Astrocyte (in vitro differentiated cells and primary cell): ENCODE measurements around the gene MYL6B. TPM values are rescaled to one million over a fixed set of nuclear protein-coding genes. Genes with fewer than 3 reads are reported as not detected.
A peak's percentile ranks its signal among the peaks of the same experiment; 100 is the strongest.

Experiments
- DNase-seq: peaks from one replicate; pipeline ENCODE4 v3.0.0-alpha.2; 2010; ENCODE audit warnings: low read depth
- FAIRE-seq: peaks from 2 replicates; lab custom pipeline; 2011; peaks lifted over from hg19 to GRCh38; lab: Jason Lieb, UNC
- H2AFZ ChIP-seq: 2 replicates; pipeline ENCODE4 v1.6.0; 2012; ENCODE audit warnings: low read depth, low read length, inconsistent platforms
- H3K27ac ChIP-seq: 2 replicates; pipeline ENCODE4 v1.5.1; 2011; ENCODE audit warnings: low read depth, low read length, inconsistent platforms
- H3K27me3 ChIP-seq: 2 replicates; pipeline ENCODE4 v1.6.0; 2011; ENCODE audit warnings: low read length, inconsistent platforms; ENCODE audit not compliant: insufficient read depth
- H3K36me3 ChIP-seq: 2 replicates; pipeline ENCODE4 v1.5.1; 2011; ENCODE audit warnings: low read length, inconsistent platforms; ENCODE audit not compliant: insufficient read depth
- H3K4me1 ChIP-seq: 2 replicates; pipeline ENCODE4 v1.5.1; 2011; ENCODE audit warnings: low read length, inconsistent platforms; ENCODE audit not compliant: insufficient read depth
- H3K4me2 ChIP-seq: 2 replicates; pipeline ENCODE4 v1.6.0; 2012; ENCODE audit warnings: low read length, inconsistent platforms
- H3K4me3 ChIP-seq: 2 replicates; pipeline ENCODE4 v1.5.1; 2011; ENCODE audit warnings: low read depth, mild to moderate bottlenecking, low read length, inconsistent platforms; ENCODE audit not compliant: insufficient read depth
- H3K79me2 ChIP-seq: 2 replicates; pipeline ENCODE4 v1.6.0; 2012; ENCODE audit warnings: mild to moderate bottlenecking, low read length, inconsistent platforms; ENCODE audit not compliant: insufficient read depth
- H3K9ac ChIP-seq: 2 replicates; pipeline ENCODE4 v1.6.0; 2012; ENCODE audit warnings: mild to moderate bottlenecking, low read length, inconsistent platforms
- H3K9me3 ChIP-seq: 2 replicates; pipeline ENCODE4 v1.5.1; 2012; ENCODE audit warnings: low read depth, mild to moderate bottlenecking, low read length, inconsistent platforms; ENCODE audit not compliant: insufficient read depth
- H4K20me1 ChIP-seq: 2 replicates; pipeline ENCODE4 v1.6.0; 2012; ENCODE audit warnings: low read length, inconsistent platforms; ENCODE audit not compliant: insufficient read depth
- H3K27ac Mint-ChIP-seq: one replicate; pipeline ENCODE4 v1.8.0; 2021; ENCODE audit warnings: mild to moderate bottlenecking, mixed read lengths; ENCODE audit not compliant: unreplicated experiment
- H3K27me3 Mint-ChIP-seq: one replicate; pipeline ENCODE4 v1.8.0; 2021; ENCODE audit warnings: low read depth, mixed read lengths; ENCODE audit not compliant: unreplicated experiment
- H3K36me3 Mint-ChIP-seq: one replicate; pipeline ENCODE4 v1.8.0; 2021; ENCODE audit warnings: low read depth, mixed read lengths; ENCODE audit not compliant: unreplicated experiment
- H3K4me1 Mint-ChIP-seq: one replicate; pipeline ENCODE4 v1.8.0; 2021; ENCODE audit warnings: low read depth, mixed read lengths; ENCODE audit not compliant: unreplicated experiment
- H3K4me3 Mint-ChIP-seq: one replicate; pipeline ENCODE4 v1.8.0; 2021; ENCODE audit warnings: mild to moderate bottlenecking, moderate library complexity, mixed read lengths; ENCODE audit not compliant: unreplicated experiment
- H3K9me3 Mint-ChIP-seq: one replicate; pipeline ENCODE4 v1.8.0; 2021; ENCODE audit warnings: mild to moderate bottlenecking, mixed read lengths; ENCODE audit not compliant: unreplicated experiment
- EZH2 ChIP-seq: IDR thresholded peaks from 2 replicates; pipeline ENCODE4 v1.6.1; 2012; ENCODE audit warnings: mild to moderate bottlenecking, low read length, inconsistent platforms; ENCODE audit not compliant: insufficient read depth
- total RNA-seq: library from RNA; stranded (reverse); gene quantifications from 2 replicates; pipeline ENCODE4 v1.2.1, GENCODE V29; 2021
- TF ChIP-seq, protein P1 (sequence below): IDR thresholded peaks from 2 replicates; pipeline ENCODE4 v1.5.1; 2011; ENCODE audit warnings: low read depth, mild to moderate bottlenecking, inconsistent platforms, low read length, moderate library complexity; ENCODE audit not compliant: insufficient read depth

Gene MYL6B
- total RNA-seq, 1 donor from 2014 or later = 118 TPM

GRCh38 chr12:56119361-56119796 is 33.0 kb upstream of the MYL6B start:
- peaks cover 20% of the 10 kb centered on the region for H3K36me3 Mint-ChIP-seq
- no peaks in the 10 kb centered on the region for H3K9me3 ChIP-seq
- peak overlapping the region; percentile 99 for H3K4me3 ChIP-seq
- H3K36me3 ChIP-seq = peaks cover 5% of the 10 kb centered on the region
- DNase-seq = peak; percentile 82
- H3K9me3 Mint-ChIP-seq = no peaks in the 10 kb centered on the region
- H3K27ac Mint-ChIP-seq = peak overlapping the region; percentile 93
- H3K4me2 ChIP-seq = peak overlapping the region; percentile 98
- H3K79me2 ChIP-seq = peaks cover 27% of the 10 kb centered on the region
- H3K4me1 Mint-ChIP-seq = peaks cover 22% of the 10 kb centered on the region
- no peaks in the 10 kb centered on the region for H3K27me3 Mint-ChIP-seq
- TF ChIP-seq, protein P1, sequence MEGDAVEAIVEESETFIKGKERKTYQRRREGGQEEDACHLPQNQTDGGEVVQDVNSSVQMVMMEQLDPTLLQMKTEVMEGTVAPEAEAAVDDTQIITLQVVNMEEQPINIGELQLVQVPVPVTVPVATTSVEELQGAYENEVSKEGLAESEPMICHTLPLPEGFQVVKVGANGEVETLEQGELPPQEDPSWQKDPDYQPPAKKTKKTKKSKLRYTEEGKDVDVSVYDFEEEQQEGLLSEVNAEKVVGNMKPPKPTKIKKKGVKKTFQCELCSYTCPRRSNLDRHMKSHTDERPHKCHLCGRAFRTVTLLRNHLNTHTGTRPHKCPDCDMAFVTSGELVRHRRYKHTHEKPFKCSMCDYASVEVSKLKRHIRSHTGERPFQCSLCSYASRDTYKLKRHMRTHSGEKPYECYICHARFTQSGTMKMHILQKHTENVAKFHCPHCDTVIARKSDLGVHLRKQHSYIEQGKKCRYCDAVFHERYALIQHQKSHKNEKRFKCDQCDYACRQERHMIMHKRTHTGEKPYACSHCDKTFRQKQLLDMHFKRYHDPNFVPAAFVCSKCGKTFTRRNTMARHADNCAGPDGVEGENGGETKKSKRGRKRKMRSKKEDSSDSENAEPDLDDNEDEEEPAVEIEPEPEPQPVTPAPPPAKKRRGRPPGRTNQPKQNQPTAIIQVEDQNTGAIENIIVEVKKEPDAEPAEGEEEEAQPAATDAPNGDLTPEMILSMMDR = peak; percentile 74
- TF ChIP-seq EZH2 = no peak
- H2AFZ ChIP-seq = no peak overlapping the region
- no peaks in the 10 kb centered on the region for H3K27me3 ChIP-seq
- peak overlapping the region; percentile 69 for H3K27ac ChIP-seq
- H3K4me1 ChIP-seq = peaks cover 24% of the 10 kb centered on the region
- peak overlapping the region; percentile 98 for H3K9ac ChIP-seq
- peak overlapping the region; percentile 96 for H3K4me3 Mint-ChIP-seq
- no peak for FAIRE-seq
- peaks cover 11% of the 10 kb centered on the region for H4K20me1 ChIP-seq

DNA sequence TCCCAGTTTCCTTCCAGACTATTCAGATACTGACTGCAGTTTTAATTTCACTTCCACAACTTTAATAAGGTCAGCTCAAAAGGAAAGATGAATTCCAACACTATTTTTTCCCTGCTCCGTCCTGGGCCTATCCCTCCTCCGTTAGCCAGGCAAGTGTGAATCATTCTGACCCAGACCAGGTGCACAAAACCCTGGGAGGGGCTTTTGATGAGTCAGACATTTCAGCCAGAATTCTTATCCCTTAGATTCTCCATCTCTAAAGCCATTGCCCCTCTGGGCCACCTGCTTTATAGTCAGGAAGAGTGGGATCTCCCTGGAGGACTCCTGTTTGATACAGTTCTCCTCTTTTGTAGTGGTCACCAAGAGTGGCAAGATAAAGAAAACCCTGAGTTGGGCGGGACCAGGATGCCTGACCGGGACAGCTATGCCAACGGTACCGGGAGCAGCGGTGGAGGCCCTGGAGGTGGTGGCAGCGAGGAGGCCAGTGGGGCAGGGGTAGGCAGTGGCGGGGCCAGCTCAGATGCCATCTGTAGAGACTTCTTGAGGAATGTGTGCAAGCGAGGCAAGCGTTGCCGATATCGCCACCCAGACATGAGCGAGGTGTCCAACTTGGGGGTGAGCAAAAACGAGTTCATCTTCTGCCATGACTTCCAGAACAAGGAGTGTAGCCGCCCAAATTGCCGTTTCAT is 32.1 kb upstream of the MYL6B start:
- Mint-ChIP-seq H3K9me3 (no peaks in the 10 kb centered on the region), H3K27me3 (no peaks in the 10 kb centered on the region), H3K4me1 (peaks cover 22% of the 10 kb centered on the region), H3K36me3 (peaks cover 19% of the 10 kb centered on the region), H3K4me3 (peak overlapping the region; percentile 96), H3K27ac (peak overlapping the region; percentile 74)
- Histone ChIP-seq H4K20me1 (peaks cover 11% of the 10 kb centered on the region), H3K27ac (peak overlapping the region; percentile 61), H2AFZ (no peak overlapping the region), H3K79me2 (peaks cover 27% of the 10 kb centered on the region), H3K4me1 (peaks cover 23% of the 10 kb centered on the region), H3K4me2 (peak overlapping the region; percentile 98), H3K9ac (peak overlapping the region; percentile 98), H3K4me3 (no peak overlapping the region), H3K36me3 (peaks cover 5% of the 10 kb centered on the region), H3K27me3 (no peaks in the 10 kb centered on the region), H3K9me3 (no peaks in the 10 kb centered on the region)
- peak; percentile 38 for DNase-seq
- no peak for TF ChIP-seq EZH2
- TF ChIP-seq, protein P1 = no peak
- FAIRE-seq = no peak
